GM23248 (cell line): ENCODE results near the gene OGFOD2. TPM values are rescaled to one million over a fixed set of nuclear protein-coding genes. Genes with fewer than 3 reads are reported as not detected.
"Not testable (repeated sequence)": the region's sequence is repeated elsewhere in the genome, so short reads cannot be mapped to it uniquely, and the experiment has no call there.

ENCODE experiments used
- DNase-seq: peaks from one replicate; pipeline ENCODE4 v3.0.0-alpha.2; 2015
- H2AFZ ChIP-seq: fragments of 200-600 bp; sonication (generic); 2 replicates; pipeline ENCODE4 v1.6.1; 2016; ENCODE audit warnings: antibody characterized with exemption
- H3F3A ChIP-seq: fragments of 200-600 bp; sonication (generic); 2 replicates; pipeline ENCODE4 v1.6.1; 2016; ENCODE audit warnings: mild to moderate bottlenecking, antibody characterized with exemption, mixed run types; ENCODE audit not compliant: insufficient read depth
- H3K27ac ChIP-seq: fragments of 200-600 bp; sonication (generic); 2 replicates; pipeline ENCODE4 v1.5.1; 2016; ENCODE audit warnings: mild to moderate bottlenecking
- H3K27me3 ChIP-seq: fragments of 200-600 bp; sonication (generic); replicated peaks from 2 replicates; pipeline ENCODE4 v1.6.1; 2016; ENCODE audit warnings: mild to moderate bottlenecking; ENCODE audit not compliant: insufficient read depth
- H3K36me3 ChIP-seq: fragments of 200-600 bp; sonication (generic); 2 replicates; pipeline ENCODE4 v1.6.1; 2016; ENCODE audit warnings: low read depth, mild to moderate bottlenecking
- H3K4me1 ChIP-seq: fragments of 200-600 bp; sonication (generic); 2 replicates; pipeline ENCODE4 v1.6.1; 2016; ENCODE audit warnings: mild to moderate bottlenecking; ENCODE audit not compliant: insufficient read depth
- H3K4me2 ChIP-seq: fragments of 200-600 bp; sonication (generic); one replicate; pipeline ENCODE4 v1.6.1; 2016; ENCODE audit warnings: mild to moderate bottlenecking; ENCODE audit not compliant: unreplicated experiment
- H3K4me3 ChIP-seq: fragments of 200-600 bp; sonication (generic); 2 replicates; pipeline ENCODE4 v1.5.1; 2016; ENCODE audit warnings: mild to moderate bottlenecking
- H3K79me2 ChIP-seq: fragments of 200-600 bp; sonication (generic); 2 replicates; pipeline ENCODE4 v1.6.1; 2016; ENCODE audit warnings: mild to moderate bottlenecking; ENCODE audit not compliant: insufficient read depth
- H3K9ac ChIP-seq: fragments of 200-600 bp; sonication (generic); 2 replicates; pipeline ENCODE4 v1.6.1; 2016; ENCODE audit warnings: mild to moderate bottlenecking
- H3K9me2 ChIP-seq: fragments of 200-600 bp; sonication (generic); 2 replicates; pipeline ENCODE4 v1.6.1; 2016; ENCODE audit warnings: mixed run types, mild to moderate bottlenecking, moderate library complexity; ENCODE audit not compliant: insufficient read depth
- H3K9me3 ChIP-seq: fragments of 200-600 bp; sonication (generic); one replicate; pipeline ENCODE4 v1.6.1; 2017; ENCODE audit warnings: low read depth
- H4K20me1 ChIP-seq: fragments of 200-600 bp; sonication (generic); 2 replicates; pipeline ENCODE4 v1.6.0; 2016; ENCODE audit not compliant: insufficient read depth
- EZH2 ChIP-seq: fragments of 200-600 bp; sonication (generic); IDR thresholded peaks from 2 replicates; pipeline ENCODE4 v1.6.1; 2018; ENCODE audit warnings: antibody characterized with exemption, mild to moderate bottlenecking; ENCODE audit not compliant: insufficient read depth, poor library complexity, severe bottlenecking
- EZH2phosphoT487 ChIP-seq: fragments of 200-600 bp; sonication (generic); IDR thresholded peaks from 2 replicates; pipeline ENCODE4 v1.6.1; 2018; ENCODE audit warnings: antibody characterized with exemption, moderate library complexity, mild to moderate bottlenecking, low read depth; ENCODE audit not compliant: insufficient read depth
- WGBS, 2 experiments: methylation state at CpG; one replicate each; pipeline ENCODE4 v1.1.6; 2015 to 2017; ENCODE audit warnings: low lambda C conversion rate in 2 of 2, low coverage in 1 of 2; ENCODE audit errors: missing lambda C conversion rate in 2 of 2; 5-methylcytosine and 5-hydroxymethylcytosine counted together
- in situ Hi-C: fragments of 300-500 bp; cut with MboI; formaldehyde crosslinking; loops from 2 replicates; pipeline ENCODE4 v1.15.0; 2020
- polyA plus RNA-seq: library from polyadenylated mRNA; unstranded; fragments of >200 nt; fragmentation: Nextera tagmentation; extraction: Ambion mirVana; gene quantifications from 2 replicates; pipeline ENCODE4 v1.2.1, GENCODE V29; 2016
- total RNA-seq: library from RNA; depleted of rRNA; stranded (reverse); fragments of >200 nt; shearing (Covaris generic); gene quantifications from 2 replicates; pipeline ENCODE4 v1.2.3, GENCODE V29; 2014

The OGFOD2 gene
- total and polyA plus RNA-seq, 2 experiments from 2014 or later, result 11.9 to 12.8 TPM

- Histone ChIP-seq H3K9me3 (no peaks in the 10 kb centered on the region), H3K9ac (no peak overlapping the region), H4K20me1 (no peaks in the 10 kb centered on the region), H3K4me3 (no peak overlapping the region), H2AFZ (no peak overlapping the region), H3K9me2 (no peaks in the 10 kb centered on the region), H3K4me1 (no peaks in the 10 kb centered on the region), H3K36me3 (no peaks in the 10 kb centered on the region), H3K4me2 (no peak overlapping the region), H3F3A (no peaks in the 10 kb centered on the region), H3K27ac (no peak overlapping the region), H3K27me3 (no peaks in the 10 kb centered on the region), H3K79me2 (no peaks in the 10 kb centered on the region)
- 95 to 98% methylated on average over 18 to 19 of the region's 19 CpGs for WGBS, 2 experiments
- in situ Hi-C loops, result no loop called here
- no peak for TF ChIP-seq EZH2
- no peak for TF ChIP-seq EZH2phosphoT487
- DNase-seq, result no peak
These were observed 38.4 kb downstream of the OGFOD2 start for GRCh38 chr12:123013185-123014095.

- in situ Hi-C loops, H3K9me2 ChIP-seq, H3K9me3 ChIP-seq, H3K4me1 ChIP-seq, H3K79me2 ChIP-seq, H3F3A ChIP-seq, H3K27ac ChIP-seq, H3K9ac ChIP-seq, H4K20me1 ChIP-seq, H3K4me2 ChIP-seq, H3K27me3 ChIP-seq, DNase-seq, H3K36me3 ChIP-seq, H3K4me3 ChIP-seq, H2AFZ ChIP-seq: not testable (repeated sequence)
- 95 to 98% methylated on average over 4 of the region's 4 CpGs for WGBS, 2 experiments
These were observed 39.4 kb downstream of the OGFOD2 start for GRCh38 chr12:123014473-123014872.

- no peak overlapping the region for H2AFZ ChIP-seq
- WGBS, 2 experiments, result 100% methylated on average over 1 of the region's 1 CpG
- H3F3A ChIP-seq, result no peaks in the 10 kb centered on the region
- no peak overlapping the region for H3K27ac ChIP-seq
- no peaks in the 10 kb centered on the region for H3K36me3 ChIP-seq
- H3K27me3 ChIP-seq, result no peaks in the 10 kb centered on the region
- no peak overlapping the region for H3K4me2 ChIP-seq
- H3K79me2 ChIP-seq, result no peaks in the 10 kb centered on the region
- H3K9ac ChIP-seq, result no peak overlapping the region
- no peak overlapping the region for H3K4me3 ChIP-seq
- H3K9me3 ChIP-seq, result no peaks in the 10 kb centered on the region
- no peaks in the 10 kb centered on the region for H4K20me1 ChIP-seq
- no peak for TF ChIP-seq EZH2phosphoT487
- no peak for TF ChIP-seq EZH2
- peaks cover 6% of the 10 kb centered on the region for H3K4me1 ChIP-seq
- no peaks in the 10 kb centered on the region for H3K9me2 ChIP-seq
- in situ Hi-C loops, result no loop called here
- DNase-seq, result no peak
These were observed 42.7 kb downstream of the OGFOD2 start for GRCh38 chr12:123017753-123018152.

GRCh38 chr12:123019841-123020138 lies 44.7 kb downstream of the OGFOD2 start:
- H3K79me2 ChIP-seq, result no peaks in the 10 kb centered on the region
- no peak overlapping the region for H2AFZ ChIP-seq
- H4K20me1 ChIP-seq, result no peaks in the 10 kb centered on the region
- no peak overlapping the region for H3K4me3 ChIP-seq
- no peaks in the 10 kb centered on the region; the same call in 1 of the 2 replicates for H3F3A ChIP-seq
- H3K4me2 ChIP-seq, result no peak overlapping the region
- H3K4me1 ChIP-seq, result peaks cover 10% of the 10 kb centered on the region
- H3K27me3 ChIP-seq, result no peaks in the 10 kb centered on the region
- in situ Hi-C loops, result no loop called here
- no peak overlapping the region for H3K9ac ChIP-seq
- DNase-seq, result no peak
- no peaks in the 10 kb centered on the region for H3K36me3 ChIP-seq
- no peak overlapping the region for H3K27ac ChIP-seq
- TF ChIP-seq EZH2 (no peak), EZH2phosphoT487 (no peak)
- no peaks in the 10 kb centered on the region for H3K9me3 ChIP-seq
- no peaks in the 10 kb centered on the region for H3K9me2 ChIP-seq
- 95 to 100% methylated on average over 2 of the region's 2 CpGs for WGBS, 2 experiments
